Activated T-cell treated with anti-CD3 and anti-CD28 coated beads for 4 hours (primary cell): ENCODE results near the gene MALSU1.
"Not testable (repeated sequence)": the region's sequence is repeated elsewhere in the genome, so short reads cannot be mapped to it uniquely, and the experiment has no call there.

Experiments
- DNase-seq: peaks from one replicate; pipeline ENCODE4 v3.0.0-alpha.2; 2020

Gene MALSU1

GRCh38 chr7:23287612-23288011, 11.5 kb upstream of the MALSU1 start:
- DNase-seq: no peak

- DNase-seq: no peak
Measured at GRCh38 chr7:23290993-23291392, 8.1 kb upstream of the MALSU1 start.

- DNase-seq: no peak
Measured at GRCh38 chr7:23291957-23292560, 7.1 kb upstream of the MALSU1 start.

GRCh38 chr7:23292623-23293022, 6.5 kb upstream of the MALSU1 start:
- DNase-seq: no peak

- no peak for DNase-seq
Measured at GRCh38 chr7:23293500-23294073, 5.6 kb upstream of the MALSU1 start.

GRCh38 chr7:23294549-23295400, 4.4 kb upstream of the MALSU1 start:
- DNase-seq: no peak

GRCh38 chr7:23295401-23295697, 3.8 kb upstream of the MALSU1 start:
- DNase-seq: no peak

GRCh38 chr7:23298141-23298881, 828 bp upstream of the MALSU1 start:
- DNase-seq: no peak

- no peak for DNase-seq
Measured at GRCh38 chr7:23299770-23300300, 696 bp downstream of the MALSU1 start.

- DNase-seq: no peak
Measured at GRCh38 chr7:23306936-23307521, 7.9 kb downstream of the MALSU1 start.

- no peak for DNase-seq
Measured at GRCh38 chr7:23308754-23309153, 9.6 kb downstream of the MALSU1 start.

- not testable (repeated sequence) for DNase-seq
Measured at GRCh38 chr7:23312141-23312540, 13.0 kb downstream of the MALSU1 start.

GRCh38 chr7:23315366-23315765, 16.2 kb downstream of the MALSU1 start:
- no peak for DNase-seq

- no peak for DNase-seq
Measured at GRCh38 chr7:23331132-23331531, 32.0 kb downstream of the MALSU1 start.

GRCh38 chr7:23332193-23332592, 33.1 kb downstream of the MALSU1 start:
- DNase-seq: no peak

GRCh38 chr7:23332910-23333612, 33.9 kb downstream of the MALSU1 start:
- DNase-seq: no peak

GRCh38 chr7:23333671-23334246, 34.6 kb downstream of the MALSU1 start:
- DNase-seq: no peak

- DNase-seq: no peak
Measured at GRCh38 chr7:23334482-23335056, 35.4 kb downstream of the MALSU1 start.

- no peak for DNase-seq
Measured at GRCh38 chr7:23335136-23335535, 36.0 kb downstream of the MALSU1 start.

GRCh38 chr7:23335621-23336020, 36.5 kb downstream of the MALSU1 start:
- DNase-seq: no peak

GRCh38 chr7:23336086-23336485, 36.9 kb downstream of the MALSU1 start:
- no peak for DNase-seq
